ENCODE measurements around the gene PWWP2A. TPM values are rescaled to one million over a fixed set of nuclear protein-coding genes. Genes with fewer than 3 reads are reported as not detected.

The PWWP2A gene
- total RNA-seq, 1 donor from 2014 or later, result 20.8 TPM

GRCh38 chr5:160090059-160090458 lies 29.2 kb downstream of the PWWP2A start:
- peaks cover 18% of the 10 kb centered on the region for H3K36me3 Mint-ChIP-seq (ENCODE audit: low read depth)
- DNase-seq (ENCODE audit: low spot score), result no peak
- no peaks in the 10 kb centered on the region for H3K27me3 Mint-ChIP-seq (ENCODE audit: low read depth)
- no peak for TF ChIP-seq CTCF (IDR thresholded peaks at IDR 0.05)
- no peaks in the 10 kb centered on the region for H3K9me3 Mint-ChIP-seq (ENCODE audit: low read depth)
- H3K4me1 Mint-ChIP-seq (ENCODE audit: low read depth), result peaks cover 18% of the 10 kb centered on the region
- H3K4me3 Mint-ChIP-seq (ENCODE audit: unreplicated experiment), result no peak overlapping the region
- H3K27ac Mint-ChIP-seq (ENCODE audit: unreplicated experiment), result no peak overlapping the region

GRCh38 chr5:160089531-160089930 lies 29.7 kb downstream of the PWWP2A start:
- peaks cover 18% of the 10 kb centered on the region for H3K36me3 Mint-ChIP-seq (ENCODE audit: low read depth)
- no peak for TF ChIP-seq CTCF (IDR thresholded peaks at IDR 0.05)
- no peak overlapping the region for H3K27ac Mint-ChIP-seq (ENCODE audit: unreplicated experiment)
- peaks cover 16% of the 10 kb centered on the region for H3K4me1 Mint-ChIP-seq (ENCODE audit: low read depth)
- no peak overlapping the region for H3K4me3 Mint-ChIP-seq (ENCODE audit: unreplicated experiment)
- DNase-seq (ENCODE audit: low spot score), result no peak
- no peaks in the 10 kb centered on the region for H3K27me3 Mint-ChIP-seq (ENCODE audit: low read depth)
- no peaks in the 10 kb centered on the region for H3K9me3 Mint-ChIP-seq (ENCODE audit: low read depth)

- no peak overlapping the region for H3K27ac Mint-ChIP-seq (ENCODE audit: unreplicated experiment)
- peaks cover 16% of the 10 kb centered on the region for H3K36me3 Mint-ChIP-seq (ENCODE audit: low read depth)
- H3K9me3 Mint-ChIP-seq (ENCODE audit: low read depth), result no peaks in the 10 kb centered on the region
- no peak overlapping the region for H3K4me3 Mint-ChIP-seq (ENCODE audit: unreplicated experiment)
- peaks cover 11% of the 10 kb centered on the region for H3K4me1 Mint-ChIP-seq (ENCODE audit: low read depth)
- H3K27me3 Mint-ChIP-seq (ENCODE audit: low read depth), result no peaks in the 10 kb centered on the region
- TF ChIP-seq CTCF (IDR thresholded peaks at IDR 0.05), result no peak
- no peak for DNase-seq (ENCODE audit: low spot score)
These were observed 30.4 kb downstream of the PWWP2A start for GRCh38 chr5:160088805-160089204.

- peaks cover 27% of the 10 kb centered on the region for H3K4me1 Mint-ChIP-seq (ENCODE audit: low read depth)
- H3K27me3 Mint-ChIP-seq (ENCODE audit: low read depth), result no peaks in the 10 kb centered on the region
- no peak for TF ChIP-seq CTCF (IDR thresholded peaks at IDR 0.05)
- no peak overlapping the region for H3K27ac Mint-ChIP-seq (ENCODE audit: unreplicated experiment)
- peaks cover 4% of the 10 kb centered on the region for H3K36me3 Mint-ChIP-seq (ENCODE audit: low read depth)
- H3K4me3 Mint-ChIP-seq (ENCODE audit: unreplicated experiment), result no peak overlapping the region
- DNase-seq (ENCODE audit: low spot score), result no peak
- no peaks in the 10 kb centered on the region for H3K9me3 Mint-ChIP-seq (ENCODE audit: low read depth)
These were observed 32.1 kb downstream of the PWWP2A start for GRCh38 chr5:160087199-160087598.

- no peak for TF ChIP-seq CTCF (IDR thresholded peaks at IDR 0.05)
- Mint-ChIP-seq H3K4me1 (ENCODE audit: low read depth) (peaks cover 43% of the 10 kb centered on the region), H3K36me3 (ENCODE audit: low read depth) (no peaks in the 10 kb centered on the region), H3K4me3 (ENCODE audit: unreplicated experiment) (no peak overlapping the region), H3K9me3 (ENCODE audit: low read depth) (no peaks in the 10 kb centered on the region), H3K27me3 (ENCODE audit: low read depth) (no peaks in the 10 kb centered on the region), H3K27ac (ENCODE audit: unreplicated experiment) (peak overlapping the region; percentile 36)
- no peak for DNase-seq (ENCODE audit: low spot score)
These were observed 35.1 kb downstream of the PWWP2A start for GRCh38 chr5:160084144-160084543.

All from chondrocyte (in vitro differentiated cells).